Stimulated activated CD4-positive, alpha-beta T cell treated with anti-CD3 and anti-CD28 coated beads, Interleukin-1b, Interleukin-23, amount 100 ng/mL, for 24 hours (primary cell): ENCODE measurements around the gene ARSI.

ENCODE experiments used
- DNase-seq, 4 experiments: peaks; one replicate each; pipeline ENCODE4 v3.0.0-alpha.2; 2020; ENCODE audit warnings: low read depth in 4 of 4, low spot score in 1 of 4

The ARSI gene

DNA sequence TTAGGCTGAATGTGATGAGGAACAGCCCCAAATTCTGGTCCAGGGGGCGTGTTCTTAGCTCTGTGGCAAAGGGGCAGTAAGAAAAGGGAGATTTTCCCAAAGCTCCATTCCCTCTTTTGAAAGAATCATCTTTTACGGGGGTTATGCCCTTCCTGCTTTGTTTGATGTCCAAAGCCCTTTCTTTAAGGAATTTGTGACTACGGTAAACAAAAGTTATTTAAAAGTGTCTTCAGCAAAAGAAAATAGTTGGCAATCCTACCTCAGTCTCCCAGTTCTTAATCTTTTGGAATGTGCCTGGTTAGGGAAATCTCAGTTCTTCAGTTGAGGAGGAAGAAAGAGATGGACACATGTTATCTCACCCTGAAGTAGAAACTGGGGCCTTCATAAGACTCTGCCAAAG lies 24.4 kb upstream of the ARSI start:
- no peak for DNase-seq

DNA sequence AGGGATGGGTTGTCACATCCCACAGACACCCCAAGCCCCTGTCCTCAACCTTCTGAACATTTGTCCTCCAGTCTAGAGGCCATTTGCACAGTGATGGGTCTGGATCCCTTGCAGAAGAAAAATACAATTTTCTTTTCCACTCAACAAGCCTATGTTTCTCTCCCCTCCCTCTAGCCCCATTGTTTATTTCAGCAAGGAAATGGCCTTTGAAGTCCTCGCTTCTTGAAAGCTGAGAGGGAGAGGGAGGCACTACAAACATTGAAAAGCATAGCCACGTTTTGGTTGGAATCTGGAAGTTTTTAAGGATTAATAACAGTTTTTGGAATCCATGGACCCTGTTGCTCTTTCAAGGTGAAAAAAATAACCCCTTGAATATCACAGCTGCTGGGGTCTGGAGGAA lies 24.0 kb upstream of the ARSI start:
- DNase-seq: no peak

DNA sequence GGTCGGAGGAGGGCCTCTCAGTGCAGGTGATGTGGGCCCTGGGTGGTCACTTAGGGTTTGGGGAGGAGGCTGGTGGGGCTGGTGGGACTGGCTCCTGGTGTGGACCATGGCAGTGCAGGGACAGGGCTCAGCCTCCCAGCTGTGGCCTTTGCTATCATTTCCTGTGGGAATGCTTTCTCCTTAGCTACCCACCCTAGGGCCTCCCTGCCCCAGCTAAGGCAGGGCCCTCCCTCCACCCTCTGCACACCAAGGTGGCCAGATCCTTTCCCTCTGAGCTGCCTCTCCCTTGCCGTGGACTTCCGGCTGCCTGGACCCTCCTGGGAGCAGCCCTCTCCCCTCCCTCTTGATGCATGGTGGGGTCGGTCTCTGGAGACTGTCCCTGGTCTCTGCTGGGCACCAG lies 22.7 kb upstream of the ARSI start:
- DNase-seq: no peak

DNA sequence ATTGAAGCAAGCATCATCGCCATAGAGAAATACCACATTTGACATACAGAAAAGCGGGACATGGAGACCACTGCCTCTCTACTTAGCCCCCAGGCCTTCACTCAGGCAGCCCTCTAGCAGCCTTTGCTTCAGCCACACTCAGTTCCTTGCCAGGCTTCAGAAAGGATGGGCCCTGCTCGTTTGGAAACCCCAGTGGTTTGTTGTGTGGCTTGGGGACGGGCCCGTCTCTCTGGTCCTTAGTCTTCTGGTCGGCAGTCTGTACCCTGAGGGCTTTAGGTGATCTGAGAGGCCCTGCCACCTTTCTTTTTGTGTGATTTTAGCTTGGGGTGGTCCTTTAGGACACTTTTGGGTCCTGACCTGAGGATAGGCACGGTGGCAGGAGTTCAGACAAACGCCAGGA lies 21.1 kb upstream of the ARSI start:
- DNase-seq: no peak

DNA sequence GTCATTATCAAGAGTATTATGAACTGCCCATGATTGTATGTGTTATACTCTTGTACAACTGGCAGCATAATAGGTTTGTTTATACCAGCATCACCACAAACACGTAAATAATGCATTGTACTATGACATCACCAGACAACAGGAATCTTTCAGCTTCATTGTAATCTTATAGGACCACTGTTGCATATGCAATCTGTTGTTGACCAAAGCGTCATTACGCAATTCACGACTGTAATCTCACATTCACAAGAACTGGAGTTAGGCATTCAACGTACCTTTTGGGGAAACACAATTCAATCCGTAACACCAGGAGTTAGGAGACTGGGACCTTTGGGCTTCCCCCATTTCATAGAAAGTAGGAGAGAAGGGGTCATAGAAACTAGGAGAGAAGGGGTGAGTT lies 20.4 kb upstream of the ARSI start:
- DNase-seq: no peak

DNA sequence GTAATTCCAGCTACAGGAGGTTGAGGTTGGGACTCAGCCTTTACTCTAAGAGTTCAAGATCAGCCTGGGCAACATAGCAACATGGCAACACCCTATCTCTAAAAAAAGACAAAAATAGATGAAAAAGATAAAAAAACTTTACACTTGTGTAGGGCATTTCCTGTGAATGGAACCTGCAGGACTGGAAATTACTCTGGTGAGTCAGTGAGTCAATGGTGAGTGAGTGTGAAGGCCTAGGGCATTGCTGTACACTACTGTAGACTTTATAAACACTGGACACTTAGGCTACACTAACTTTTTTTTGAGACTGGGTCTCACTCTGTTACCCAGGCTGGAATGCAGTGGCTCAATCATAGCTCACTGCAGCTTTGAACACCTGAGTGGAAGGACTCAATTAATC lies 19.5 kb upstream of the ARSI start:
- DNase-seq: no peak

DNA sequence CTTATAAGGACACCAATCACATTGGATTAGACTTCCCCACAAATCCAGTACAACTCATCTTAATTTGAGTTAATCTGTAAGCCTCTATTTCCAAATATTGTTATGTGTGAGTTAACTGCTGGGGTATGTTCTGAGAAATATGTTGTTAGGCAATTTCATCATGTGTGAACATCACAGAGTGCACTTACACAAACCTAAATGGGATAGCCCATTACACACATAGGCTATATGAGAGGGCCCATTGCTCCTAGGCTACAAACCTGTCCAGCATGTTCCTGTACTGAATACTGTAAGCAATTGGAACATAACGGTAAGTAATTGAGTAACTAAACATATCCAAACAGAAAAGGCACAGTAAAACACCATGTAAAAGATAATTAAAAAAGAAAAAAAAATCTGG lies 19.1 kb upstream of the ARSI start:
- DNase-seq: no peak

DNA sequence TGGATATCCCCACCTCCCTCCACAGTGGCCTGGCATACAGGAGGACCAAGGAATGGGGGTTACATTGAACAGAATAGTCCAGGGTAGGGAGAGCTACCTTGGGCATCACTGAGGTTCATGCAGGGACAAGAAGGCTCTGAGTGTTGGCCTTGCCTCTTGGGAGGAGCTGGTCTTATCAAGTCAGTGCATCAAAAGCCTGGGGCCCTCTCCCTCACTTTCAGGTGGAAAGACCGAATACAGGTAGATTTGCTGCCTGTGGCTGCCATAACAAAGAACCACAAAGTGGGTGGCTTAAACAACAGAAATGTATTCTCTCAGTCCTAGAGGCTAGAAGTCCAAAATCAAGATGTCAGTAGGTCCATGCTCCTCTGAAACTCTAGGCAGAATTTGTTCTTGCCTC lies 18.5 kb upstream of the ARSI start:
- DNase-seq: no peak

DNA sequence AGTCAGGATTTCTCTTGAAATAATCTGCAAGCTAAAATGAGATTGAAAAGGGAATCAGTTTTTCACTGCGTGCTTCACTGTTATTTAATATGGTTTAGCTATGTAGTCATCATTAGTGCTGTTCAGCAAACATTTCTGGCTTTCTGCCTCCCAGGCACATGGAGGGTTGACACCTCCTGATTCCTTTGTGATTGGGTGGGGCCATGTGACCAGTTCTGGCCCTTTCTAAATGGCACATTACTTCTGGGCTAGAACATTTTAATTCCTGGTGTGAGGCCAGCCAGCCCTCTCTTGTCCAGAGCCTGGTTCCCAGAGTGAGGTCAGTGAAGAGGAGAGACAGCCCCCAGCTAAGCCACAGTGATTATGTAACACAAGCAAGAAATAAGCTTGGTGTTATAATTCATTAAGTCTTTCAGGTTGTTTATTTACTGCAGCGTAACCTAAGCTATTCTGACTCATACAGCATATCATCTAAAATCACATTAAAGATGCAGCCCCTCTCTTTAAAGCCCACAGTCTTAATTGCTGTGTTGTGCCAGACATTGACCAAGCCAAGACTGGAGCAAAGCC lies 17.4 kb upstream of the ARSI start:
- DNase-seq: no peak

DNA sequence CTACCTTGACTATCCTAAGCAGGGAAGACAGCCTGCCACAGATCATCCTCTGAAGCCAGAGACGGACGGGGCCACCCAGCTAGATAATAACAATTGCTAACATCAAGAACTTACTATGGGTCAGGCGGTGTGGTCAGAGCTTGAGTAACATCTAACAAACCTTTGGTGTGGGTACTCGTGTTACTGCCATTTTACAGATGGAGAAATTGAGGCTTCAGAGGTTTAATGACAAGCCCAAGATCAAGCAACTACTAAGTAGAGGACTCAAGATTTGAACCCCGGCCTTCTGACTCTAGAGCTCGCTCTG lies 16.7 kb upstream of the ARSI start:
- DNase-seq: no peak

DNA sequence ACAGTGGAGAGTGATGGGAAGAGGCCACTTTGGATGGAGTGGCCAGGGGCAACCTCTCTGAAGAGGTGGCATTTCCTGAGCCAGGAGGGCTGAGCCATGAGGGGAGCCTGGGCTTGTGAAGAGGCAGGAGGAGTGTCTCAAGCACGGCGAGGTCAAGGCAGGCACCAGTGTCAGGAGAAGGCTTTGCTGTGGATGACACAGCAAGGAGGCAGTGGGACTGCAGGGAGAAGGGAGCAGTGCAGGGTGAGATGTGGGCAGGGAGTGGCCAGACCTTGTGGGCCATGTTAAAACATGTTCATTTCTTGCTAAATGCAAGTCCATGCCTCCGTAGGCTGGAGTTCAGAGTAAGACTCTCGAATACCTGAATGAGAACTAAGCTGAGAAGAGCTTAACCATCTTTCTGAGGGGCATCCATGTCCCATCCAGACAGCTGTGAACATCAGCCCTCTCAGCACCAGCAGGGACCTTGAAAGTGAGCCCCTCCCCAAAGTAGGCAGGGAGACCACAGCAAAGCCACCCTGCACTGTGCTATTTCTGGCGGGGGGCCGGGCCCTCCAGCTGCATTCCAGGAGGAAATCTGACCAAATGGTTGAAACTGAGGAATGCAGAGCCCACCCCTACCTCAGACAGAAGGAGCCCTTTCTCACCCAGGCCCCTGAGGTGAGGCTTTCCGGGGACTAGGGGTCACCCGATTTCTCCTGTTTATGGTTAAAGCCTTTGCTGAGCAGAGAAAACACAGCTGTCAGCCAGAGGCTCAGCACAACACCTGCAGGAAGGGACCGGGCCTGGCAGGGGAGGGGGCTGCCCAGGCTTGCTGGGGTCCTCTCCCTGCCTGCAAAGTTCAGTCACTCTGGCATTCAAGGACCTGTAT lies 16.1 kb upstream of the ARSI start:
- no peak for DNase-seq

DNA sequence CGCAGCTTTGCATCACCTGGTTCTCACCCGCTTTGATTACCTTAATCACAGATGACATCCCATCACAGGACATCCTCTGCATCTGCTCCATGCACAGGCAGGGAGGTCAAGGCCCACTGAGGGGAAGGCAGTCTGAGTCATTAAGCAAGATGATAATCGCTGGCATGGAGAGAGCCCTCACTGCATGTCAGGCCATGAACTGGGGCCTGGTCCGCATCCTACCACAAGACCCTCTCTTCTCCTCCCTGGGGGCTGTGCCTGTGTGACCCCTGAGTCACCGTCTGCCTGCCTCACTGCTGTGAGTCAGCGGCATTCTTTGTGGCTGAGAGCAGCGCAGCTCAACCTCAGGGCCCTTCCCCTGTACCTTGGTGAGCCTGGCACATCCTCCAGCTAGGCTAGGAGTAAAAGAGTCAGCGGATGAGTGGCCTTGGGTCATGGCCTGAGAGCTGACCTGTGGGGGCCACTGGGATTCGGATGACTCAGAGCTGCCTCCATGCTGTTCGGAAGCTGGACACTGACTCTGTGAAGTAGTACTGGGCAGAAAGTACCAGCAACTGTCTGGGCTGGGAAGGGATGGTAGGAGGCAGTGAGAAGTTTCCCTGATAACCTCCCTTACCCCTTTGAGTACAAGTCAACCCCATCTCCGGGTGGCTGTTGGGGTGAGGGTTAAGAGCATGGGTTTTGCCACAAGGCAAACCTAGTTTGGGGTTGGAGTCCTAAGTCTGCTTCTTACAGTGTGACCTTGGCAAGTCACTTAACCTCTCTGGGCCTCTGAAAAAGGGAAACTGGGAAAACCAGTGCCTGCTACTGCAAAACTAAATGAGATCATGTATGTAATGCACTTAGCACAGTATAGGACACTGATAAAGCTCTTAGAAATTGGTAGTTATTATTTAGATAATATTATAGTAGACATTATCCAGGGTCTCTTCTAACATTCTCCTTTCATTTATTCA lies 14.6 kb upstream of the ARSI start:
- DNase-seq: no peak

DNA sequence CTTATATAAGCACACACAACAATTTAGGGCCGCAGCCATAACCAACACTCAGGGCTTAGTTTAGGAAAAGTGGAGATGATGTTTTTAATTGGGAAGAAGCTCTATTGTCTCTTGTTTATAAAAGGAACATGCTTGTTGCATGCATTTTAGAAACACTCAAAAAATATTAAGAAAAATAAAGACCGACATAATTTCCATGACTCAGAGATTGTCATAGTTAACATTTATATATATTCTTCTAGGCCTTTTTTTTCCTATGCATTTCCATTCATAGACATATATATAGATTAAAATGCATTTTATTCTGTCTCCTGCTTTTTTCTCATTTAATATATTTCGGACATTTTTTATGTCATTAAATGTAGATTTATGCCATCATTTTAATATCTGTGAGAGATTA lies 13.6 kb upstream of the ARSI start:
- no peak for DNase-seq

DNA sequence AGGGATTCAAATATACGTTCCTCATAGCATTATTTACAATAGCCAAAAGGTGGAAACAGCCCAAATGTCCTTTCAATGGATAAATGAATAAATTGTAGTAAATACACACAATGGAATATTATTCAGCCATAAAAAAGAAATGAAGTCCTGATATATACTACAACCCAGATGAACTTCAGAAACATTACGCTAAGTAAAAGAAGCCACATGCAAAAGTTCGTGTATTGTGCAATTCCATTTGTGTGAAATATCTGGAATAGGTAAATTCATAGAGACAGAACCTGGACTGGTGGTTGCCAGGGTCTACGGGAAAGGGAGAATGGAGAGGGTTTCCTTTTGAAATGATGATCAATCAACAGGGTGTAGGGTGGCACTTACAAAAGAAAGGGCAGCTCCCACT lies 12.5 kb upstream of the ARSI start:
- no peak for DNase-seq

DNA sequence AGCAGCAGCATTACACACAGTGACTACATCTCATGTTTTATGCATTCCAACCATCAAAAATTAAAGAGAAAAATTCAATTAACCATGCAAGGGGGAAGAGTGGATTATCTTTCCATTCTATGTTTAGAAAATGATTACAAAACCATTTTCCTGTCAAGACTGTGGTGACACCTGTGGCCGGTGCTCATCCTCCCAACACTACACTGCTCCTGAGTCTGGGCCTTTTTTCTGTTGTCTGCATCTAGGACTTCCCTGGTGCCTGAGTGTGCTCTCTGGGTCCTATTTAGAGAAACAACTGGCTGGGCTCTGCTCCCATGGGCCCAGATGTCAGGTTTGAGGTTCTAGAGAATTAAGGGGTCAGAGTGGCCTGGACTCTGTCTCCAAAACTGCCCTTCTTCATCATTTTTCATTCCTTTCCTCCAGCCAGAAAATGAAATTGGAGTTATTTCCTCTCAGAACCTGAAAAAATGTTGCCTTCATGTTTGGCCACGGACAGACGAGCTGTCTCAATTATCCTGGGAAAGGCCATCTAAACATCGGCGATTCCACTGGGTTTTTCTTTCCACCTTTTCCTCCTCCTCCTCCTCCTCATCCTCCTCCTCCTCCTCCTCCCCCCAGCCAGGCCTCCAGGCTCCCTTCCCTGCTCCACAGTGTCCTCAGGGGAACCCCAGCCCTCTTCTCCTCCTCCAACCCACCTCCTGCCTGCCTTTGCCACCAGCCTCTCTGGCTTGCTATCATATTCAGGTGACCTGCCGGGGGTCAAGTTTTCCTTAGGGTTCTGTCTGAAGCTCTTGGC lies 11.4 kb upstream of the ARSI start:
- no peak for DNase-seq

DNA sequence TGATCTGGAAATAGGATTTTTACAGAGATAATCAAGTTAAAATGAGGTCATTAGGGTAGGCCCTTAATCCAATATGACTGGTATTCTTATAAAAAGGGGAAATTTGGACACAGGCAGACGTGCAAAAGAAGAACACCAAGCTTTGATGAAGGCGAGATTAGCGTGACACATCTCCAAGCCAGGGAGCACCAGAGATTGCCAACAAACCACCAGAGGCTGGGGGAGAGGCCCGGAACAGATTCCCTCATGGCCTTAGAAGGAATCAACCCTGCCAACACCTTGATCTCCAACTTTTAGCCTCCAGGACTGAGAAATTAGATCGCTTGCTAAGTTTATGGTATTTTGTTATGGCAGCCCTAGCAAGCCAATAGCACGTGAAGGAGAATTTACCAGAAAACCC lies 10.8 kb upstream of the ARSI start:
- DNase-seq: no peak

DNA sequence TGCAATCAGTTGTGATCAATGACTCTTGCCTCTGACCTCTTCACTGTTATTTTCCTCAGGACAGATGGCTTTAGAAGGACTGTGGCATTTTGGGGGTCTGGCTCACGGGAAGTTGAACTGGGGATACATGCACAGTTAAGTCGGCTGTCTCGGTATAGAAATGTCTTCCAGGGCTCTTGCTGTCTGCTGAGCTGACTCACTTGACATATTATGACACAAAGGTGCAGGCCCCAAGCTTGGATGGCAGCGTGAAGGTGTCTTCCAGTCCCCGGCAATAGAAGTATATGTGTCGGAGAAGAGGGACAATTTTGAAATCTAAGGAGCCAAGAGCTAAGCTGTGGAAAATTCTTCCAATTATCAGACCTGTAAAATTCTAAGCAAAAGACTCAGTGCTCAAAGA lies 9.8 kb upstream of the ARSI start:
- DNase-seq: no peak

DNA sequence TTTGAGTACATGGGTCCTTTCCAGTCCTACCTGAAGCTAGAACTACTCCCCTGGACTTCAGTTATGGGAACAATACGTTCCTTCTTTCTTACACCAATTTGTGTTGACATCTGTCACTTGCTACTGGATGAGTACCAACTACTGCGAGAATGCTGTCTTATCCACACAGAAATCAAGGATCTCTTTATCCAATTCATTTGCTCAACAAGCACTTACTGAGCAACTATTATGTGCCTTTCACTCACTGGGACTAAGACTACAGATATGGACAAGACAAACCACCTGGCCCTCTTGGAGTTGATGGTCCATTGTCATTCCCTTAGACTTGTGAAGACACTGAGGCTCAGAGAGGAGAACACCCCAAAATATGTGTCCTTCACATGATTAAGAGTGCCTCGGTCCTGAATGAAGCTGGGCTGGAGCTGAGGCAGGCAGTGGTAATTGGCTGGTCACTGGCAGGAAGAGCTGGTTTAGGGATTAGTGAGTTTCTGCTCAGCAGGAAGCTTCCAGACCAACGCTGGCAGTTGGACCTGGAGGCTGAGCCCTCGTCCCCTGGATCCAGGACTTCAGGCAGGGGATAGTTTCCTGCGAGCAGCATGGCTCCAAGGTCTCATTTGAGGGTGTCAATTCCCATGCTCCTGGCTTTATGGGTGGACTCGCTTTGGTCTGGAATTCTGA lies 8.4 kb upstream of the ARSI start:
- DNase-seq: no peak

DNA sequence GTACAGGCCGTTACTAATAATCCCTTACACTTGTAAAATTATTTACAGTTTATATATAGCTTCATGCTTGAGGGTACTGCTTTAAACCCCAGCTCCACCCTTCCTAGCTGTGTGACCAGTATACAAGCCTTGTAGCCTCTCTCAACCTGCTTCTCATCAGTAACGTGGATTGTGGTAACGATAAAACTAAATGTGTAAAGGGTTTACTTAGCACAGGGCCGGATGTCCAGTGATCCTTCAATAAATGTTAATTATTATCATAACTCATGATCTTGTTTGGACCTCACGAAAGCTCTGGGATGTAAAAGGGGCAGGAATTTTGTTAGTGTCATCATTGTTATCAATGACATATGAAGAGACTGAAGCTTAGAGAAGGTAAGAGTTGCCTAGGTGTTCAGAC lies 7.5 kb upstream of the ARSI start:
- DNase-seq: no peak

DNA sequence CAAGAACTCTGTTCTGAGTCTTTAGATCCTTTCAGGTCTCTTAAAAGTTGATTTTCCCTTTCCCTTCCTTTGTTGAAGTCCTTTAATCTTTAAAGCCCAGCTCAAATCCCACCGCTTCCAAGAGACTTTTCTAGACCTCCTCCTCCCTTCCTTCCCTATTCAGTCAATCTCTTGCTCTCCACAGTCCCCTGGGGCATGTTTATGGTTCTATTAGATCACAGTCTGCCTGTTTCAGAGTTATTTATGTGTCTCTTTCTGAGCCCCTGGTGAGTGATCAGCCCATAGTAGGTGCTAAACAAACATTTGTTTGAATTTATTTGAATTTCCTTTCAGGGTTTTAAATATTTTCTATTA lies 7.2 kb upstream of the ARSI start:
- no peak for DNase-seq
